ENCODE measurements around the gene NSDHL.

GRCh38 chrX:152819266-152819665, 11.6 kb upstream of the NSDHL start:
- TF ChIP-seq CTCF (conservative IDR thresholded peaks at IDR 0.05; ENCODE audit: low read depth, low read length) (no peak), POLR2A (IDR thresholded peaks at IDR 0.05; ENCODE audit: low read depth, low read length) (no peak), RAD21 (IDR thresholded peaks at IDR 0.05; ENCODE audit: low read length) (no peak), MXI1 (IDR thresholded peaks at IDR 0.05; ENCODE audit: borderline replicate concordance, low read depth, low read length) (no peak), SMC3 (IDR thresholded peaks at IDR 0.05; ENCODE audit: low read depth, low read length) (no peak), FOS (IDR thresholded peaks at IDR 0.05; ENCODE audit: low read depth, low read length) (no peak), CEBPB (IDR thresholded peaks at IDR 0.05; ENCODE audit: low read depth, low read length) (no peak), BHLHE40 (IDR thresholded peaks at IDR 0.05; ENCODE audit: low read depth, low read length) (no peak), MAZ (IDR thresholded peaks at IDR 0.05; ENCODE audit: borderline replicate concordance, low read depth, low read length) (no peak)
